ENCODE measurements around the gene GLG1. TPM values are rescaled to one million over a fixed set of nuclear protein-coding genes. Genes with fewer than 3 reads are reported as not detected.

Gene GLG1
- total RNA-seq, 1 experiment from 2014 or later = 117 TPM

DNA sequence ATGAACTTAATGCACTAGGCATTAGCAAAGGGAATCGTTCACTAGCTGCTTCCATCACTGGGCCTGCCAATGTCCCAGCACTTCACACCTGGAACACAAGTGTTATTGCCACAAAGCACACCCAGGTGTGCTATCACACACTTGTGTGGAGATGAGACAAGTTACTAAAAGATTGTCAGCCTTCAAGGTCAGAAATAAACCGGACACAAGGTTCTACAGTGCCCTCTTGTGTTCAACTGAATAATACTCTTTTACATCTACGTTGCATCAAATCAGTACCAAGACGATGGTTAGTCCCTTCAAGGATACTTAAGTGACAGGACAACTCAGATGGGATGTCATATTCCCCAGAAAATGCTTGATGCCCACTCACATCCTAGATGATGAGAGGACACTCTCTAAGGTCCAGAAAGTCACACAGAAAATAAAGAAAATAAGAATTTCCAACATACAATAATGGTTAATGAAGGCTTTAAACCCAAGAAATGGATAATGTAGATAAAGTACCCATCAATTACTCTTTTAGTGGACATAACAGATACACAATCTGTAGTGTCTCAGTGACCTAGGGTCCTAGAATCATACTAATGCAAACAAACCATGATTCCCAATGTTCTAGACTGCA, 16.4 kb upstream of the GLG1 start:
- H3K27ac ChIP-seq = no peak overlapping the region
- CTCF ChIA-PET = no interaction called here
- no peak overlapping the region for H3K4me3 ChIP-seq
- POLR2A ChIA-PET (ENCODE audit: unreplicated experiment) = no interaction called here
- TF ChIP-seq, protein P1, sequence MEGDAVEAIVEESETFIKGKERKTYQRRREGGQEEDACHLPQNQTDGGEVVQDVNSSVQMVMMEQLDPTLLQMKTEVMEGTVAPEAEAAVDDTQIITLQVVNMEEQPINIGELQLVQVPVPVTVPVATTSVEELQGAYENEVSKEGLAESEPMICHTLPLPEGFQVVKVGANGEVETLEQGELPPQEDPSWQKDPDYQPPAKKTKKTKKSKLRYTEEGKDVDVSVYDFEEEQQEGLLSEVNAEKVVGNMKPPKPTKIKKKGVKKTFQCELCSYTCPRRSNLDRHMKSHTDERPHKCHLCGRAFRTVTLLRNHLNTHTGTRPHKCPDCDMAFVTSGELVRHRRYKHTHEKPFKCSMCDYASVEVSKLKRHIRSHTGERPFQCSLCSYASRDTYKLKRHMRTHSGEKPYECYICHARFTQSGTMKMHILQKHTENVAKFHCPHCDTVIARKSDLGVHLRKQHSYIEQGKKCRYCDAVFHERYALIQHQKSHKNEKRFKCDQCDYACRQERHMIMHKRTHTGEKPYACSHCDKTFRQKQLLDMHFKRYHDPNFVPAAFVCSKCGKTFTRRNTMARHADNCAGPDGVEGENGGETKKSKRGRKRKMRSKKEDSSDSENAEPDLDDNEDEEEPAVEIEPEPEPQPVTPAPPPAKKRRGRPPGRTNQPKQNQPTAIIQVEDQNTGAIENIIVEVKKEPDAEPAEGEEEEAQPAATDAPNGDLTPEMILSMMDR (conservative IDR thresholded peaks at IDR 0.05) = peak; percentile 74
- TF ChIP-seq EZH2 (IDR thresholded peaks at IDR 0.05; ENCODE audit: low read depth) = no peak
- no peaks in the 10 kb centered on the region for H3K9me2 ChIP-seq (ENCODE audit: insufficient read depth)
- H3K36me3 ChIP-seq (ENCODE audit: low read depth) = peaks cover 19% of the 10 kb centered on the region
- BruUV-seq (replicated peaks) = no TSS peak
- peaks cover 4% of the 10 kb centered on the region for H4K20me1 ChIP-seq (ENCODE audit: insufficient read depth)
- H3K9me3 ChIP-seq (ENCODE audit: insufficient read depth, low read depth) = no peaks in the 10 kb centered on the region
- peaks cover 14% of the 10 kb centered on the region; the same call in 1 of the 2 replicates for H3F3A ChIP-seq (ENCODE audit: insufficient read depth, low read depth)
- H3K4me1 ChIP-seq (replicated peaks; ENCODE audit: insufficient read depth) = no peaks in the 10 kb centered on the region
- no peaks in the 10 kb centered on the region for H3K79me2 ChIP-seq (ENCODE audit: low read depth)
- H2AFZ ChIP-seq = no peak overlapping the region
- no peak for DNase-seq
- intact Hi-C loops (cut with micrococcal nuclease; ENCODE audit: unreplicated experiment) = no loop called here
- H3K27me3 ChIP-seq (ENCODE audit: insufficient read depth, low read depth) = no peaks in the 10 kb centered on the region
- no peak overlapping the region for H3K4me2 ChIP-seq

DNA sequence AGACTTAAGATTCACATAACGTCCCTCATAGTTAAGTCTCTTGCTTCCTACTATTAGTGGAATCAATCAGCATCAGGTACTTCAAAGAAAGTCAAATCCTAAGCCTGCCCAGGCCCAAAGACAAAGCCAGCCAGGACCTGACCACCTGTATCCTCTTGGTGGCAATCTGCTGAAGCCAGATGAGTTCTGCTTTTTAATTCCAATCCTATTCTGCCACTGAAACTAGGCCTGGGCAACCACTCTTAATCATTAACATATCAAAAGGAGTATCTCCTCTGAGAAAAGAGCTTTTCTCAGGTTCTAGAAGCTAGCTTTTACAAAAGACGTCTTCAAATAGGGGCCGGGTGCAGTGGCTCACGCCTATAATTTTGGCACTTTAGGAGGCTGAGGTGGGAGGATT, 15.1 kb upstream of the GLG1 start:
- Histone ChIP-seq H3K27me3 (ENCODE audit: insufficient read depth, low read depth) (no peaks in the 10 kb centered on the region), H3K36me3 (ENCODE audit: low read depth) (peaks cover 10% of the 10 kb centered on the region; the same call in 1 of the 2 replicates), H3K9me2 (ENCODE audit: insufficient read depth) (no peaks in the 10 kb centered on the region), H4K20me1 (ENCODE audit: insufficient read depth) (peaks cover 4% of the 10 kb centered on the region), H2AFZ (no peak overlapping the region), H3K79me2 (ENCODE audit: low read depth) (no peaks in the 10 kb centered on the region), H3F3A (ENCODE audit: insufficient read depth, low read depth) (peaks cover 16% of the 10 kb centered on the region; the same call in 1 of the 2 replicates), H3K4me2 (no peak overlapping the region), H3K4me1 (replicated peaks; ENCODE audit: insufficient read depth) (no peaks in the 10 kb centered on the region), H3K9me3 (ENCODE audit: insufficient read depth, low read depth) (no peaks in the 10 kb centered on the region), H3K27ac (no peak overlapping the region), H3K4me3 (no peak overlapping the region)
- no peak for TF ChIP-seq EZH2 (IDR thresholded peaks at IDR 0.05; ENCODE audit: low read depth)
- TF ChIP-seq, protein P1 (conservative IDR thresholded peaks at IDR 0.05) = no peak
- POLR2A ChIA-PET (ENCODE audit: unreplicated experiment) = no interaction called here
- CTCF ChIA-PET = no interaction called here
- intact Hi-C loops (cut with micrococcal nuclease; ENCODE audit: unreplicated experiment) = no loop called here
- no TSS peak for BruUV-seq (replicated peaks)
- DNase-seq = no peak

DNA sequence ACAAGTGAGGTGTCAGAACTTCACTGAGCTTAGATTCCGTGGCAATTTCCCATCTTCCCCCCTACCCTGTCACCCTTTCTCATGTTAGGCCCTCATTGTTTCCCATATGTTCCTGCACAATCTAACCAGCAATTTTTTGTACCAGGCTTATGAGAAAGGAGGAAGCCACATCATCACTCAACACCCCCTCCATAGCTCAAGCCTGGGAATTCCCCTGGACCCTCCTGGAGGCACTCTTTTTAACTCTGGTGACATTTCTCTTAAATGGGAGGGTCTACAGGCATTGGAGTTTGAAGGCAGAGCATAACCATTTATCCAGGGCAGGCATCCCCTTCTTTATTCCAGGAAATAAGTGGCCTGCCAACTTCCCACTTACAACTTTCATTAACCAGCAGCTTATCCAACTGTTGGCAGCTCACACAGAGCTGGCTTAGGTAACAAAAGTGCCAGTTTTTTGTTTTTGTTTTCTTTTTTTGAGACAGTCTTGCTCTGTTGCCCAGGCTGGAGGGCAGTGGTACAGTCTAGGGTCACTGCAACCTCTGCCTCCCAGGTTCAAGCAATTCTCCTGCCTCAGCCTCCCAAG, 10.4 kb upstream of the GLG1 start:
- no peak for DNase-seq
- no peak for TF ChIP-seq EZH2 (IDR thresholded peaks at IDR 0.05; ENCODE audit: low read depth)
- TF ChIP-seq, protein P1 (conservative IDR thresholded peaks at IDR 0.05) = no peak
- Histone ChIP-seq H3K4me2 (no peak overlapping the region), H2AFZ (no peak overlapping the region), H3K27ac (no peak overlapping the region), H3K4me3 (no peak overlapping the region), H4K20me1 (ENCODE audit: insufficient read depth) (no peaks in the 10 kb centered on the region; the same call in 1 of the 2 replicates), H3K36me3 (ENCODE audit: low read depth) (peaks cover 4% of the 10 kb centered on the region; the same call in 1 of the 2 replicates), H3K9me3 (ENCODE audit: insufficient read depth, low read depth) (no peaks in the 10 kb centered on the region), H3K79me2 (ENCODE audit: low read depth) (no peaks in the 10 kb centered on the region), H3K9me2 (ENCODE audit: insufficient read depth) (no peaks in the 10 kb centered on the region), H3F3A (ENCODE audit: insufficient read depth, low read depth) (peaks cover 13% of the 10 kb centered on the region; the same call in 1 of the 2 replicates), H3K27me3 (ENCODE audit: insufficient read depth, low read depth) (no peaks in the 10 kb centered on the region), H3K4me1 (replicated peaks; ENCODE audit: insufficient read depth) (no peaks in the 10 kb centered on the region)
- POLR2A ChIA-PET (ENCODE audit: unreplicated experiment) = interaction anchor here (0.6 kb wide), 1 partner anchor 25 kb away, joined by 10 read pairs; no protein-coding TSS in a partner anchor
- BruUV-seq (replicated peaks) = no TSS peak
- intact Hi-C loops (cut with micrococcal nuclease; ENCODE audit: unreplicated experiment) = no loop called here
- CTCF ChIA-PET = no interaction called here

All from PC-9 (cell line).